GM23248 (cell line): ENCODE measurements around the gene PRRG1.

Experiments used
- EZH2 ChIP-seq: fragments of 200-600 bp; sonication (generic); IDR thresholded peaks from 2 replicates; pipeline ENCODE4 v1.6.1; 2018; ENCODE audit warnings: antibody characterized with exemption, mild to moderate bottlenecking; ENCODE audit not compliant: insufficient read depth, poor library complexity, severe bottlenecking
- EZH2phosphoT487 ChIP-seq: fragments of 200-600 bp; sonication (generic); IDR thresholded peaks from 2 replicates; pipeline ENCODE4 v1.6.1; 2018; ENCODE audit warnings: antibody characterized with exemption, moderate library complexity, mild to moderate bottlenecking, low read depth; ENCODE audit not compliant: insufficient read depth

DNA sequence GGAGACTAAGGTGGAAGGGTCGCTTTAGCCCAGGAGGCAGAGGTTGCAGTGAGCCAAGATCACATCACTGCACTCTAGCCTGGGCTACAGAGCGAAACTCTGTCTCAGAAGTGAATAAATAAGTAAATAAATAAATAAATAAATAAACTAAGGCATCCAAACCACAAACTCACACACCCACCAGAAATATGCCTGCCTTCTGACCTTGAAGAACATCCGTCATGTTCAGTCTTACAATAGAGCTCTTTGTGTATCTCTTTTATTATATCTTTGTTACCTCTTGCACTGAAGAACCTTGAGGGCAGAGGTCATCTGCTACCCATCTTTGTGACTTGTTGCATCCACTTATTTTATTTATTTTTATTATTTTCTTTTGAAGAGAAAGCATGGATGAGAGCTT, 71.6 kb downstream of the PRRG1 start:
- no peak for TF ChIP-seq EZH2phosphoT487
- TF ChIP-seq EZH2 = no peak
